PC-3 (cell line): Measurements from ENCODE around the gene ZNF445.

Source experiments
- EZH2 ChIP-seq: fragments of 300-600 bp; sonication (generic); IDR thresholded peaks from one replicate; pipeline ENCODE4 v1.6.1; 2017; ENCODE audit warnings: antibody characterized with exemption, mild to moderate bottlenecking, low read length; ENCODE audit not compliant: unreplicated experiment
- EZH2phosphoT487 ChIP-seq: fragments of 300-600 bp; sonication (generic); IDR thresholded peaks from 2 replicates; pipeline ENCODE4 v1.6.1; 2018; ENCODE audit warnings: mild to moderate bottlenecking, antibody characterized with exemption, low read length, borderline replicate concordance
- TF ChIP-seq, protein P1 (sequence below): fragments of 300-600 bp; sonication (generic); conservative IDR thresholded peaks from 2 replicates; pipeline ENCODE4 v1.5.1; 2017; ENCODE audit warnings: antibody characterized with exemption, low read depth, mild to moderate bottlenecking, low read length

DNA sequence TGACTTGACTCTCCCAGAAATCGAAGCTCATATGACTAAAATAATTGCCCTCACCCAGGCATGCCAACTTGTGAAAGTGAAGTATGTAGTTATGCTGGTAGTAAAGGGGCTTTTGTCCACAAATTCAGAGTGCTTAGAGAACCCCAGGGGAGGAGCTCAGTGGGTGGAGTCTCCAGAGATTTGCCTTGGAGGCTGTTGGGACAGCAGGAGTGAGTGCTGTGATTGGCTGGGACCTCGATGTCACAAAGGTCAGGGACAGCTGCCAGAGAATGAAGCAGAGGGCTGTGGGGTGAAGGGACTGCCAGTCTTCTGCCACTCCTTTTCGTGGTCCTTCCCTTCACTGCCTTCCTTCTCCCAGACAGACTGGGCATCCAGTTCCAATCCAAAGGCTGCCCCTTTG, 49.8 kb downstream of the ZNF445 start:
- TF ChIP-seq, protein P1, sequence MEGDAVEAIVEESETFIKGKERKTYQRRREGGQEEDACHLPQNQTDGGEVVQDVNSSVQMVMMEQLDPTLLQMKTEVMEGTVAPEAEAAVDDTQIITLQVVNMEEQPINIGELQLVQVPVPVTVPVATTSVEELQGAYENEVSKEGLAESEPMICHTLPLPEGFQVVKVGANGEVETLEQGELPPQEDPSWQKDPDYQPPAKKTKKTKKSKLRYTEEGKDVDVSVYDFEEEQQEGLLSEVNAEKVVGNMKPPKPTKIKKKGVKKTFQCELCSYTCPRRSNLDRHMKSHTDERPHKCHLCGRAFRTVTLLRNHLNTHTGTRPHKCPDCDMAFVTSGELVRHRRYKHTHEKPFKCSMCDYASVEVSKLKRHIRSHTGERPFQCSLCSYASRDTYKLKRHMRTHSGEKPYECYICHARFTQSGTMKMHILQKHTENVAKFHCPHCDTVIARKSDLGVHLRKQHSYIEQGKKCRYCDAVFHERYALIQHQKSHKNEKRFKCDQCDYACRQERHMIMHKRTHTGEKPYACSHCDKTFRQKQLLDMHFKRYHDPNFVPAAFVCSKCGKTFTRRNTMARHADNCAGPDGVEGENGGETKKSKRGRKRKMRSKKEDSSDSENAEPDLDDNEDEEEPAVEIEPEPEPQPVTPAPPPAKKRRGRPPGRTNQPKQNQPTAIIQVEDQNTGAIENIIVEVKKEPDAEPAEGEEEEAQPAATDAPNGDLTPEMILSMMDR: no peak
- TF ChIP-seq EZH2 (no peak), EZH2phosphoT487 (no peak)
